ENCODE measurements around the gene KRTAP10-3. TPM values are rescaled to one million over a fixed set of nuclear protein-coding genes. Genes with fewer than 3 reads are reported as not detected.

Gene KRTAP10-3
- total and polyA plus RNA-seq, 2 of the 13 experiments (the other 11 are each of a cell fraction or from before 2014, with no cell fraction given) = not detected

GRCh38 chr21:44572959-44573583, 14.5 kb upstream of the KRTAP10-3 start:
- H3K36me3 ChIP-seq (replicated peaks in 1 of 2; ENCODE audit: control insufficient read depth in 1 of 2, insufficient read depth in 2 of 2, low read length in 2 of 2) = no peaks in the 10 kb centered on the region
- no peaks in the 10 kb centered on the region; a peak in 1 of 5 replicates for H3K27me3 ChIP-seq (ENCODE audit: control insufficient read depth in 1 of 2, insufficient read depth in 2 of 2, low read length in 2 of 2)
- peaks cover 32% of the 10 kb centered on the region for H3K4me1 ChIP-seq (ENCODE audit: insufficient read depth, low read length)
- ChIA-PET POLR2A (no interaction called here), CTCF (ENCODE audit: low intra/inter-chr PET ratio, low total read pairs) (no interaction called here)
- no peaks in the 10 kb centered on the region for H3K79me2 ChIP-seq (ENCODE audit: insufficient read depth, low read length)
- BruUV-seq (replicated peaks) = no TSS peak
- H3K9ac ChIP-seq (ENCODE audit: insufficient read depth, low read depth, low read length) = peak overlapping the region; percentile 25; the same call in 1 of the 2 replicates
- H3K4me2 ChIP-seq (ENCODE audit: low read depth, low read length) = peak overlapping the region; percentile 42
- DNase-seq (ENCODE audit: low spot score) = peak; percentile 43
- H4K20me1 ChIP-seq (ENCODE audit: insufficient read depth, low read length) = no peaks in the 10 kb centered on the region
- intact Hi-C loops (cut with micrococcal nuclease; ENCODE audit: unreplicated experiment) = no loop called here
- in situ Hi-C loops (cut with HindIII; ENCODE audit: extremely low pct_ligation_motif_present, low pct_unique_long_range_greater_than_20kb) = no loop called here
- FAIRE-seq = no peak
- H3K9me3 ChIP-seq (ENCODE audit: low read length) = peaks cover 14% of the 10 kb centered on the region
- H3K27ac ChIP-seq (ENCODE audit: extremely low read length, insufficient read depth, low read length) = no peak overlapping the region
- peak overlapping the region in 1 of 3 experiments; percentile 13; a peak in 1 of 6 replicates for H3K4me3 ChIP-seq (replicated peaks in 1 of 3; ENCODE audit: insufficient read depth in 1 of 3, low read depth in 2 of 3, low read length in 3 of 3)
- peak; percentile 7; the same call in 1 of the 3 replicates for ATAC-seq
- no peak overlapping the region for H2AFZ ChIP-seq (ENCODE audit: low read length)
- 52% methylated on average over 14 of the region's 15 CpGs for WGBS (ENCODE audit: low lambda C conversion rate)
- TF ChIP-seq CBX5 (CRISPR knock-in tag; IDR thresholded peaks at IDR 0.05; ENCODE audit: borderline replicate concordance) = no peak
- TF ChIP-seq MNT (IDR thresholded peaks at IDR 0.05) = peak; percentile 99
- TF ChIP-seq ZNF788 (CRISPR knock-in tag; IDR thresholded peaks at IDR 0.05; ENCODE audit: borderline replicate concordance) = no peak
- TF ChIP-seq MIER2 (CRISPR knock-in tag; IDR thresholded peaks at IDR 0.05) = no peak
- no peak for TF ChIP-seq ZBTB49 (CRISPR knock-in tag; IDR thresholded peaks at IDR 0.05; ENCODE audit: borderline replicate concordance)
- TF ChIP-seq ATF7 (IDR thresholded peaks at IDR 0.05) = no peak
- TF ChIP-seq ATF7 (CRISPR knock-in tag; IDR thresholded peaks at IDR 0.05) = no peak
- peak; percentile 43 for TF ChIP-seq ZNF687 (CRISPR knock-in tag; IDR thresholded peaks at IDR 0.05)
- TF ChIP-seq ZNF713 (CRISPR knock-in tag; IDR thresholded peaks at IDR 0.05) = no peak
- TF ChIP-seq ZNF629 (CRISPR knock-in tag; conservative IDR thresholded peaks at IDR 0.05) = no peak
- no peak for TF ChIP-seq TRIM24 (CRISPR knock-in tag; IDR thresholded peaks at IDR 0.05)
- TF ChIP-seq TMF1 (CRISPR knock-in tag; IDR thresholded peaks at IDR 0.05; ENCODE audit: low read depth) = no peak
- TF ChIP-seq FOSL2 (CRISPR knock-in tag; IDR thresholded peaks at IDR 0.05) = peak; percentile 45; the same call in 1 of the 2 replicates
- TF ChIP-seq MAX (IDR thresholded peaks at IDR 0.05) = peak; percentile 29
- TF ChIP-seq KDM2A (CRISPR knock-in tag; IDR thresholded peaks at IDR 0.05; ENCODE audit: borderline replicate concordance, low read depth) = 0 out of 2 replicates have a peak, but pooled peaks have one; percentile 21
- 0 out of 2 replicates have a peak, but pooled peaks have one; percentile 9 for TF ChIP-seq SAP130 (CRISPR knock-in tag; IDR thresholded peaks at IDR 0.05; ENCODE audit: low read depth)
- no peak for TF ChIP-seq WIZ (CRISPR knock-in tag; IDR thresholded peaks at IDR 0.05)
